HCT116 (cell line): Measurements from ENCODE around the gene APOC1. TPM values are rescaled to one million over a fixed set of nuclear protein-coding genes. Genes with fewer than 3 reads are reported as not detected.

Source experiments
- ATAC-seq: fragments of 200-7000 bp; cut with Tn5 transposase; 2 replicates; pipeline ENCODE4 v1.9.1; 2020; ENCODE audit warnings: mild to moderate bottlenecking, moderate library complexity
- BruUV-seq: library from RNA; stranded (reverse); fragments of 400-500 nt; replicated peaks from 2 replicates; lab custom pipeline; 2021; lab: Mats Ljungman, UMichigan
- CTCF ChIA-PET: fragments of 300-600 bp; sonication (Branson Sonifier 250); formaldehyde crosslinking; loops from one replicate; lab custom pipeline; 2021; ENCODE audit warnings: antibody characterized with exemption; lab: Charles Lee
- POLR2A ChIA-PET: fragments of 300-600, 350-600 bp; sonication (Branson Sonifier 250); formaldehyde crosslinking; loops from one replicate; lab custom pipeline; 2021; ENCODE audit warnings: antibody characterized with exemption; lab: Charles Lee
- RAD21 ChIA-PET, 2 experiments: fragments of 300-600 bp; sonication (Branson Sonifier 250); formaldehyde crosslinking; loops; one replicate each; lab custom pipeline; 2023; ENCODE audit warnings: low total read pairs in 2 of 2; ENCODE audit not compliant: uncharacterized antibody in 2 of 2, unreplicated experiment in 2 of 2, low non-redundant PET in 1 of 2; lab: Charles Lee
- DNase-seq: peaks from one replicate; pipeline ENCODE4 v3.0.0-alpha.2; 2010; ENCODE audit warnings: low read depth, low spot score
- H2AFZ ChIP-seq: fragments of 200-600 bp; shearing (Covaris generic), sonication (generic); 2 replicates; pipeline ENCODE4 v1.6.1; 2017; ENCODE audit warnings: low read depth, mixed run types, mixed read lengths, antibody characterized with exemption, low read length; ENCODE audit not compliant: poor library complexity, severe bottlenecking
- H3K27ac ChIP-seq: 2 replicates; pipeline ENCODE4 v1.5.1; 2012; ENCODE audit warnings: low read depth, low read length
- H3K27me3 ChIP-seq: fragments of 200-600 bp; sonication (generic); 2 replicates; pipeline ENCODE4 v1.6.1; 2016; ENCODE audit warnings: mixed run types, low read length, mixed read lengths; ENCODE audit not compliant: insufficient read depth
- H3K36me3 ChIP-seq, 2 experiments: fragments of 200-500 bp in 1 of 2; fragments of 200-600 bp in 1 of 2; sonication (Bioruptor generic) in 1 of 2; sonication (generic) in 1 of 2; 2 replicates each; pipeline versions ENCODE4 v1.5.1 to v1.6.1; 2014 to 2016; ENCODE audit warnings: low read length in 2 of 2, inconsistent platforms in 1 of 2, mixed read lengths in 1 of 2, mixed run types in 1 of 2; ENCODE audit not compliant: insufficient read depth in 2 of 2, control insufficient read depth in 1 of 2
- H3K4me1 ChIP-seq, 2 experiments: fragments of 200-600 bp in 1 of 2; sonication (generic) in 1 of 2; 2 replicates each; pipeline versions ENCODE4 v1.5.1 to v1.6.1; 2012 to 2017; ENCODE audit warnings: low read length in 2 of 2, inconsistent platforms in 1 of 2, mild to moderate bottlenecking in 1 of 2, mixed read lengths in 1 of 2, mixed run types in 1 of 2, moderate library complexity in 1 of 2; ENCODE audit not compliant: insufficient read depth in 2 of 2, control insufficient read depth in 1 of 2
- H3K4me2 ChIP-seq: fragments of 200-600 bp; sonication (generic); 2 replicates; pipeline ENCODE4 v1.6.1; 2017; ENCODE audit warnings: mixed run types, low read length, mixed read lengths
- H3K4me3 ChIP-seq, 2 experiments: fragments of 200-600 bp in 1 of 2; sonication (generic) in 1 of 2; replicated peaks in 1 of 2; 2 replicates each; pipeline ENCODE4 v1.5.1; 2011 to 2016; ENCODE audit warnings: low read length in 2 of 2, control low read depth in 1 of 2, low read depth in 1 of 2, mild to moderate bottlenecking in 1 of 2, mixed read lengths in 1 of 2, mixed run types in 1 of 2
- H3K79me2 ChIP-seq: fragments of 200-600 bp; sonication (generic); 2 replicates; pipeline ENCODE4 v1.6.1; 2017; ENCODE audit warnings: mild to moderate bottlenecking, mixed run types, low read length, moderate library complexity, mixed read lengths; ENCODE audit not compliant: insufficient read depth
- H3K9ac ChIP-seq: fragments of 200-600 bp; sonication (generic); 2 replicates; pipeline ENCODE4 v1.6.1; 2016; ENCODE audit warnings: low read length, mixed read lengths
- H3K9me2 ChIP-seq: fragments of 200-600 bp; sonication (generic), shearing (Covaris generic); 2 replicates; pipeline ENCODE4 v1.6.1; 2017; ENCODE audit warnings: mixed run types, mild to moderate bottlenecking, moderate library complexity; ENCODE audit not compliant: insufficient read depth
- H3K9me3 ChIP-seq, 2 experiments: fragments of 200-500 bp in 1 of 2; fragments of 200-600 bp in 1 of 2; sonication (Bioruptor generic) in 1 of 2; sonication (generic) in 1 of 2; 2 replicates each; pipeline ENCODE4 v1.6.1; 2014 to 2017; ENCODE audit warnings: low read length in 2 of 2, mixed read lengths in 2 of 2, inconsistent platforms in 1 of 2, low read depth in 1 of 2, mild to moderate bottlenecking in 1 of 2, mixed run types in 1 of 2, moderate library complexity in 1 of 2; ENCODE audit not compliant: control insufficient read depth in 1 of 2, insufficient read depth in 1 of 2
- H4K20me1 ChIP-seq: fragments of 200-600 bp; sonication (generic), shearing (Covaris generic); 2 replicates; pipeline ENCODE4 v1.6.1; 2017; ENCODE audit warnings: mixed run types, mild to moderate bottlenecking, moderate library complexity; ENCODE audit not compliant: insufficient read depth
- CTCF ChIP-seq, 3 experiments: fragments of 200-600 bp in 1 of 3; sonication (generic) in 1 of 3; IDR thresholded peaks in 2 of 3; conservative IDR thresholded peaks in 1 of 3; 2 replicates each; pipeline ENCODE4 v1.5.1; 2012 to 2017; ENCODE audit warnings: low read depth in 2 of 3, low read length in 2 of 3, antibody characterized with exemption in 1 of 3, borderline replicate concordance in 1 of 3, control low read depth in 1 of 3, mild to moderate bottlenecking in 1 of 3, mixed read lengths in 1 of 3, mixed run types in 1 of 3, moderate library complexity in 1 of 3; ENCODE audit not compliant: insufficient read depth in 1 of 3
- EGR1 ChIP-seq: IDR thresholded peaks from 2 replicates; pipeline ENCODE4 v1.6.1; 2012; ENCODE audit warnings: low read depth
- ELF1 ChIP-seq: IDR thresholded peaks from 2 replicates; pipeline ENCODE4 v1.6.1; 2012; ENCODE audit warnings: low read depth, borderline replicate concordance
- EZH2phosphoT487 ChIP-seq: fragments of 200-600 bp; IDR thresholded peaks from 2 replicates; pipeline ENCODE4 v1.6.1; 2018; ENCODE audit warnings: antibody characterized with exemption, borderline replicate concordance
- JUND ChIP-seq: IDR thresholded peaks from 2 replicates; pipeline ENCODE4 v1.6.1; 2012
- POLR2A ChIP-seq: IDR thresholded peaks from 2 replicates; pipeline ENCODE4 v1.7.0; 2011; ENCODE audit warnings: borderline replicate concordance; ENCODE audit not compliant: insufficient read depth, insufficient read length; ENCODE audit errors: extremely low read depth
- RAD21 ChIP-seq: IDR thresholded peaks from 2 replicates; pipeline ENCODE4 v1.6.1; 2012; ENCODE audit warnings: low read depth, mild to moderate bottlenecking
- SIN3A ChIP-seq: IDR thresholded peaks from 2 replicates; pipeline ENCODE4 v1.6.1; 2012; ENCODE audit warnings: low read depth
- SP1 ChIP-seq: IDR thresholded peaks from 2 replicates; pipeline ENCODE4 v1.6.1; 2012; ENCODE audit warnings: low read depth
- ZFX ChIP-seq: fragments of 450-650 bp; IDR thresholded peaks from 2 replicates; pipeline ENCODE4 v1.6.1; 2017
- intact Hi-C: fragments of 100-400 bp; cut with micrococcal nuclease; formaldehyde crosslinking; loops from 2 replicates; pipeline ENCODE4 v1.10.0; 2022
- total RNA-seq: library from RNA; stranded (reverse); gene quantifications from one replicate; pipeline ENCODE4 v1.2.1, GENCODE V29; 2021; ENCODE audit not compliant: unreplicated experiment
- TF ChIP-seq, protein P1 (sequence below): IDR thresholded peaks from 2 replicates; pipeline ENCODE4 v1.6.1; 2012
- TF ChIP-seq, protein P2 (sequence below): IDR thresholded peaks from 2 replicates; pipeline ENCODE4 v1.6.1; 2011; ENCODE audit warnings: mild to moderate bottlenecking, low read length, moderate library complexity; ENCODE audit not compliant: insufficient replicate concordance; ENCODE audit errors: extremely low read depth

Gene APOC1
- total RNA-seq, 1 experiment from 2014 or later, result 5.1 TPM

DNA sequence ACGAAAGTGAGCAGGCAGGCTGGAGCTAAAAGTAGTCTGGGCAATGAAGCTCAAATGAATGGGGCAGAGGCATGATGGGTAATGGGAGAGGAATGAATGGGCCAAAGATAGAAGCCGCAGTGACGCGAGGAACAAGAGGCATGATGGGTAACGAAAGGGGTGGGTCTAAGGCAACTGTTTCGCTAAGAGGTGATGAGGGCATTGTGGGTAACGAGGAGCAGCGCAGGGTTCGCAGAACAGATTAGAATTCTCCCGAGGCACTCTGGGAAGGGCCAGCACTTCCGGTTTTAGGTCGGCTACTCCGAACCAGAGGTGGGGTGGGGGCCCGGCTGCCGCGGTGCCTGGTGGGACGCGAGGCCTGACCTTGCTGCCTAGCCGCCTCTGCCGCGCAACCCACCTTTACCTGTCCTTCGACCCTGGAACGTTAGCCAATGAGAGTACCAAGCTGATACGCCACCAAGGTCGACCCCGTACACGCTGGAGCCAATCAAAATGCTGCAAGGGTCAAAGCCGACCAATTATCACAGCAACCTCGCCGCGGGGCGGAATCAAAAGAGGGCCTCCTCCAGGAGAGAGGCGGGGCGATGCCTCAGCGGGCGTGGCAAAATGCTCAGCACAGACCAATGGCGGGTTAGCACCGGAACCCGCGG, 23.9 kb upstream of the APOC1 start (continued):
- TF ChIP-seq CTCF (IDR thresholded peaks at IDR 0.05 in 2 of 3, conservative IDR thresholded peaks at IDR 0.05 in 1 of 3; ENCODE audit: borderline replicate concordance in 1 of 3, insufficient read depth in 1 of 3, low read depth in 2 of 3, low read length in 2 of 3) (no peak), JUND (no peak)

DNA sequence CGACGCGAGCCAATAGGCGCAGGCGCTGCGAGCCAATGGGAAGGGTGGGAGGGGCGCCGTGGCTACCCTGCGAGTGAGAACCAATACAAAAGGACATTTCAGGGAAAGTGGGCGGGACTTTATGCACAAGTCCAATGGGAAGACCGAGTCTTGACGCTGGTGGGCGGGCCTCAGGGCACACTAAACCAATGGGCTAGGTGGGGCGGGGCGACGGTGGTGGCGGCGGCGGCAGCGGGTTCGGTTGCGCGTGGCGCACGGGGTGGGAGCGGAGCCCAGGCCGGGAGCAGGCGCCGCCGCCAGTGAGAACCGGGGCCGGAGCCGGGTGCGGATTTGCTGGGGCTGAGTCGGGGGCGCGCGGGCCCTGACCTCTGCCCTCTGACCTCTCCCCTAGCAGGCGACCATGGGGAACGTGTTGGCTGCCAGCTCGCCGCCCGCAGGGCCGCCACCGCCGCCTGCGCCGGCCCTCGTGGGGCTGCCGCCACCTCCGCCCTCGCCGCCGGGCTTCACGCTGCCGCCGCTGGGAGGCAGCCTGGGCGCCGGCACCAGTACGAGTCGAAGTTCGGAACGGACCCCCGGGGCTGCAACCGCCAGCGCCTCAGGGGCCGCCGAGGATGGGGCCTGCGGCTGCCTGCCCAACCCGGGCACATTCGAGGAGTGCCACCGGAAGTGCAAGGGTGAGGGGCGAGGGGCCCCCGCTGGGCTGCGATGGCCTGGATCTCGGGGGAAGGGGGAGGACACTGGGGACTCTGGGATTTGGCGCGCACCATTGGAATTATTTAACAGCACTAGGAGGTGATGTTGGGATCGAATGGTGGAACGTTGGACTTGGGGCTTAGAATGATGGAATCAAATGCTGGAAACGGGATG, 23.2 kb upstream of the APOC1 start, which contains the start of gene TOMM40:
Gene TOMM40, plus strand, starts transcription at position 239 of the 867 bp plus-strand sequence. Its CDS starts 162 bp downstream, at position 401.
- H3K27ac ChIP-seq, result peak within 1 kb of the TSS; percentile 94
- ChIA-PET CTCF (interaction anchor here (1.1 to 1.6 kb wide), 5 partner anchors 14 to 321 kb away, joined by 3 to 7 read pairs (median 5); partner anchors contain the start of gene NECTIN2), RAD21 (no interaction called here), POLR2A (interaction anchor here (0.6 to 1.6 kb wide), 8 partner anchors 9 to 248 kb away, joined by 4 to 6 read pairs (median 4); partner anchors contain the start of genes NECTIN2 and PVR)
- DNase-seq, result no peak
- no TSS peak for BruUV-seq
- no peak within 1 kb of the TSS for H2AFZ ChIP-seq
- H3K4me3 ChIP-seq, result peak within 1 kb of the TSS; percentile 79 to 99
- peaks cover 12 to 20% of the 10 kb centered on the region in 2 experiments for H3K4me1 ChIP-seq
- no peaks in the 10 kb centered on the region for H3K9me2 ChIP-seq
- intact Hi-C loops, result no loop called here
- H3K9me3 ChIP-seq, result no peaks in the 10 kb centered on the region
- H3K4me2 ChIP-seq, result peak within 1 kb of the TSS; percentile 99
- peaks cover 52% of the 10 kb centered on the region for H3K79me2 ChIP-seq
- H3K27me3 ChIP-seq, result no peaks in the 10 kb centered on the region
- no peak; the same call in 1 of the 2 replicates for ATAC-seq
- H4K20me1 ChIP-seq, result peaks cover 6% of the 10 kb centered on the region; the same call in 1 of the 2 replicates
- peak within 1 kb of the TSS; percentile 97 for H3K9ac ChIP-seq
- H3K36me3 ChIP-seq, result peaks cover 10 to 45% of the 10 kb centered on the region in 2 experiments
- no peak for TF ChIP-seq POLR2A
- TF ChIP-seq ELF1, result no peak
- TF ChIP-seq CTCF (IDR thresholded peaks at IDR 0.05 in 2 of 3, conservative IDR thresholded peaks at IDR 0.05 in 1 of 3; ENCODE audit: borderline replicate concordance in 1 of 3, insufficient read depth in 1 of 3, low read depth in 2 of 3, low read length in 2 of 3), result peak in 1 of 3 experiments; percentile 14; a peak in 1 of 6 replicates
- TF ChIP-seq JUND, result no peak
- no peak for TF ChIP-seq SIN3A
- no peak for TF ChIP-seq RAD21
- TF ChIP-seq SP1, result peak; percentile 99
- no peak for TF ChIP-seq EGR1
- peak; percentile 89; the same call in 1 of the 2 replicates for TF ChIP-seq ZFX
- TF ChIP-seq, protein P1, sequence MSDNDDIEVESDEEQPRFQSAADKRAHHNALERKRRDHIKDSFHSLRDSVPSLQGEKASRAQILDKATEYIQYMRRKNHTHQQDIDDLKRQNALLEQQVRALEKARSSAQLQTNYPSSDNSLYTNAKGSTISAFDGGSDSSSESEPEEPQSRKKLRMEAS, result peak; percentile 81
- TF ChIP-seq, protein P2, sequence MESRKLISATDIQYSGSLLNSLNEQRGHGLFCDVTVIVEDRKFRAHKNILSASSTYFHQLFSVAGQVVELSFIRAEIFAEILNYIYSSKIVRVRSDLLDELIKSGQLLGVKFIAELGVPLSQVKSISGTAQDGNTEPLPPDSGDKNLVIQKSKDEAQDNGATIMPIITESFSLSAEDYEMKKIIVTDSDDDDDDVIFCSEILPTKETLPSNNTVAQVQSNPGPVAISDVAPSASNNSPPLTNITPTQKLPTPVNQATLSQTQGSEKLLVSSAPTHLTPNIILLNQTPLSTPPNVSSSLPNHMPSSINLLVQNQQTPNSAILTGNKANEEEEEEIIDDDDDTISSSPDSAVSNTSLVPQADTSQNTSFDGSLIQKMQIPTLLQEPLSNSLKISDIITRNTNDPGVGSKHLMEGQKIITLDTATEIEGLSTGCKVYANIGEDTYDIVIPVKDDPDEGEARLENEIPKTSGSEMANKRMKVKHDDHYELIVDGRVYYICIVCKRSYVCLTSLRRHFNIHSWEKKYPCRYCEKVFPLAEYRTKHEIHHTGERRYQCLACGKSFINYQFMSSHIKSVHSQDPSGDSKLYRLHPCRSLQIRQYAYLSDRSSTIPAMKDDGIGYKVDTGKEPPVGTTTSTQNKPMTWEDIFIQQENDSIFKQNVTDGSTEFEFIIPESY, result no peak
- no peak for TF ChIP-seq EZH2phosphoT487
